ENCODE measurements around the gene PCYT1B. TPM values are rescaled to one million over a fixed set of nuclear protein-coding genes. Genes with fewer than 3 reads are reported as not detected.

The PCYT1B gene
- total RNA-seq, 1 experiment from 2014 or later = not detected

DNA sequence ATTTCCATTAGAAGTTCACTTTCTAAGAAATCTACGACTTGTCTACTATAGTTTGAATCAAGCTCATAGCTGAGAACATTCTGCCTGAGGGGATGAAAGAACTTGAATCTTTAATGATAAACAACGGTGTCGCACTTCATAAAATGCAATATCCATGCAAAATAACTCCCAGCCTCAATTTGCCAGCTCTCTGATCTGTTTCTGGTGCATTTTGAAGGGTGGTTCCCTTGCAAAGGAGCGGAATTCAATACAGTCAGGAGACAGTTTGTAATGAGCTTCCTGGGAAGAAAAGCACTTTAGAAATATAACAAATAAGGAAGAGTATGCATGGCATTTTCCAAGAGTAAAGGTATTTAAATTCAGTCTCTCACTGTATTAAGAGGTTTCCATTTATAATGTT, 80.0 kb downstream of the PCYT1B start:
- no TSS peak for BruUV-seq (replicated peaks)
- POLR2A ChIA-PET (ENCODE audit: unreplicated experiment) = no interaction called here

DNA sequence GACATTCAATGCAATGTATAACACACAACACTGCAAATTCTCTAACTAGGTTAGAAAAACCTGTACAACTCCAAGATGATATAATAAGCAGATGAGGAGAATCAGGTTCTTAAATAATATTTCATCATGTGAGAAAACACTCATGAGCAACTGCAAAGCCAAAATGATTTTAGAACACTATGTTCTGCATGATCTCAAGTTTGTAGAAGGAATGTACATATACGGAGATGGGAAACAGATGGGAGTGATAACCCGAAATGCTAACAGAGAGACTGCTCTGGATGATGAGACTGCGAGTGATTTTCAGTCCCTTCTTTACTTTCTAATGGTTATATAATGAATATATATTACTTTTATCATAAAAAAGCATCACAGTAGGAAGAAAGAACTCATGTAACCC, 80.9 kb downstream of the PCYT1B start:
- Histone ChIP-seq H3K27ac (no peak overlapping the region), H4K20me1 (ENCODE audit: insufficient read depth) (no peaks in the 10 kb centered on the region), H2AFZ (no peak overlapping the region), H3K4me1 (replicated peaks; ENCODE audit: insufficient read depth) (no peaks in the 10 kb centered on the region), H3K9me3 (ENCODE audit: insufficient read depth, low read depth) (no peaks in the 10 kb centered on the region), H3K4me2 (no peak overlapping the region), H3K79me2 (ENCODE audit: low read depth) (no peaks in the 10 kb centered on the region), H3K27me3 (ENCODE audit: insufficient read depth, low read depth) (peaks cover 8% of the 10 kb centered on the region), H3K9me2 (ENCODE audit: insufficient read depth) (no peaks in the 10 kb centered on the region), H3K36me3 (ENCODE audit: low read depth) (no peaks in the 10 kb centered on the region), H3F3A (ENCODE audit: insufficient read depth, low read depth) (no peaks in the 10 kb centered on the region), H3K4me3 (no peak overlapping the region)
- POLR2A ChIA-PET (ENCODE audit: unreplicated experiment) = no interaction called here
- intact Hi-C loops (cut with micrococcal nuclease; ENCODE audit: unreplicated experiment) = no loop called here
- CTCF ChIA-PET = no interaction called here
- no peak for TF ChIP-seq EZH2 (IDR thresholded peaks at IDR 0.05; ENCODE audit: low read depth)
- TF ChIP-seq, protein P1, sequence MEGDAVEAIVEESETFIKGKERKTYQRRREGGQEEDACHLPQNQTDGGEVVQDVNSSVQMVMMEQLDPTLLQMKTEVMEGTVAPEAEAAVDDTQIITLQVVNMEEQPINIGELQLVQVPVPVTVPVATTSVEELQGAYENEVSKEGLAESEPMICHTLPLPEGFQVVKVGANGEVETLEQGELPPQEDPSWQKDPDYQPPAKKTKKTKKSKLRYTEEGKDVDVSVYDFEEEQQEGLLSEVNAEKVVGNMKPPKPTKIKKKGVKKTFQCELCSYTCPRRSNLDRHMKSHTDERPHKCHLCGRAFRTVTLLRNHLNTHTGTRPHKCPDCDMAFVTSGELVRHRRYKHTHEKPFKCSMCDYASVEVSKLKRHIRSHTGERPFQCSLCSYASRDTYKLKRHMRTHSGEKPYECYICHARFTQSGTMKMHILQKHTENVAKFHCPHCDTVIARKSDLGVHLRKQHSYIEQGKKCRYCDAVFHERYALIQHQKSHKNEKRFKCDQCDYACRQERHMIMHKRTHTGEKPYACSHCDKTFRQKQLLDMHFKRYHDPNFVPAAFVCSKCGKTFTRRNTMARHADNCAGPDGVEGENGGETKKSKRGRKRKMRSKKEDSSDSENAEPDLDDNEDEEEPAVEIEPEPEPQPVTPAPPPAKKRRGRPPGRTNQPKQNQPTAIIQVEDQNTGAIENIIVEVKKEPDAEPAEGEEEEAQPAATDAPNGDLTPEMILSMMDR (conservative IDR thresholded peaks at IDR 0.05) = no peak
- BruUV-seq (replicated peaks) = no TSS peak
- no peak for DNase-seq

More for the DNA sequence above, 80.0 kb downstream of the PCYT1B start:
- Histone ChIP-seq H3K4me3 (no peak overlapping the region), H3K36me3 (ENCODE audit: low read depth) (no peaks in the 10 kb centered on the region), H3K4me1 (replicated peaks; ENCODE audit: insufficient read depth) (no peaks in the 10 kb centered on the region), H3F3A (ENCODE audit: insufficient read depth, low read depth) (no peaks in the 10 kb centered on the region), H3K27ac (no peak overlapping the region), H3K79me2 (ENCODE audit: low read depth) (no peaks in the 10 kb centered on the region), H4K20me1 (ENCODE audit: insufficient read depth) (no peaks in the 10 kb centered on the region), H3K9me2 (ENCODE audit: insufficient read depth) (no peaks in the 10 kb centered on the region), H3K9me3 (ENCODE audit: insufficient read depth, low read depth) (no peaks in the 10 kb centered on the region), H2AFZ (no peak overlapping the region), H3K27me3 (ENCODE audit: insufficient read depth, low read depth) (peaks cover 6% of the 10 kb centered on the region), H3K4me2 (no peak overlapping the region)
- intact Hi-C loops (cut with micrococcal nuclease; ENCODE audit: unreplicated experiment) = no loop called here
- DNase-seq = no peak
- TF ChIP-seq EZH2 (IDR thresholded peaks at IDR 0.05; ENCODE audit: low read depth) = no peak
- TF ChIP-seq, protein P1 (conservative IDR thresholded peaks at IDR 0.05) = no peak
- CTCF ChIA-PET = no interaction called here

DNA sequence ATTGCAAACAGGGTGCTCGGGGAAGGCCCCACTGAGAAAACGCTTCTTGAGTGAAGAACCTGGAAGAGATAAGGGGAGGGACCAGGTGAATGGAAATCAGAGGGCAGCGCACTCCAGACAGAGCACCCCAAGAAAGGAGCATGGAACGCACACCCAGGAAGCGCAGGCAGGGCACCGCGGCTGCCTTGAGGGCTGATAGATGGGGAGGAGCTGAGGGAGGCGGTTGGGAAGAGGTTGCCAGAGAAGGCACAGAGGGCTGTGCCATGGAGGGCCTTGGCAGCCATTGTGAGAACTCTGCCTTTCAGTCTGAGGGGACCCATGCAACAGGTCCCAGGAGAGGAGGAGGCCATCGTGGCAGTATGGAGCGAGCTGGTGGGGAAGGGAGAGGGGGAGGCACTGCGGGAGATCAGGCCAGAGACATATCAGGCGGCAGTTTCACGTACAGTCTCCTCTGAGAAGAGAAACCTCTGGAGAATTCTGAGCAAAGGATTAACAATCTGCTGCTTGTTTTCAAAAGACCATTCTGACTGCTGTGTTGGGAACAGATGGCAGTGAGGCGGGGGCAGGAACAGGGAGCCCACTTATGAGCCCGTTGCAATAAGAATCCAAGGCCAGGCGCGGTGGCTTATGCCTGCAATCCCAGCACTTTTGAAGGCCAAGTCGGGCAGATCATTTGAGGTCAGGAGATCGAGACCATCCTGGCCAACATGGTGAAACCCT, 83.7 kb downstream of the PCYT1B start:
- no peak overlapping the region for H3K27ac ChIP-seq
- H3K4me2 ChIP-seq = no peak overlapping the region
- ChIA-PET POLR2A (ENCODE audit: unreplicated experiment) (no interaction called here), CTCF (no interaction called here)
- H2AFZ ChIP-seq = no peak overlapping the region
- no peaks in the 10 kb centered on the region for H3K4me1 ChIP-seq (replicated peaks; ENCODE audit: insufficient read depth)
- no TSS peak for BruUV-seq (replicated peaks)
- H3K9me2 ChIP-seq (ENCODE audit: insufficient read depth) = no peaks in the 10 kb centered on the region
- no peaks in the 10 kb centered on the region for H3K79me2 ChIP-seq (ENCODE audit: low read depth)
- no peaks in the 10 kb centered on the region for H3K36me3 ChIP-seq (ENCODE audit: low read depth)
- TF ChIP-seq, protein P1 (conservative IDR thresholded peaks at IDR 0.05) = no peak
- no peak for TF ChIP-seq EZH2 (IDR thresholded peaks at IDR 0.05; ENCODE audit: low read depth)
- peaks cover 8% of the 10 kb centered on the region for H3K27me3 ChIP-seq (ENCODE audit: insufficient read depth, low read depth)
- no peaks in the 10 kb centered on the region for H3K9me3 ChIP-seq (ENCODE audit: insufficient read depth, low read depth)
- H4K20me1 ChIP-seq (ENCODE audit: insufficient read depth) = no peaks in the 10 kb centered on the region
- no peak for DNase-seq
- intact Hi-C loops (cut with micrococcal nuclease; ENCODE audit: unreplicated experiment) = no loop called here
- H3F3A ChIP-seq (ENCODE audit: insufficient read depth, low read depth) = no peaks in the 10 kb centered on the region
- no peak overlapping the region for H3K4me3 ChIP-seq

All from PC-9 (cell line).